ENCODE data around the gene ATP1A4. TPM values are rescaled to one million over a fixed set of nuclear protein-coding genes. Genes with fewer than 3 reads are reported as not detected.

The ATP1A4 gene
- total and polyA plus RNA-seq, 2 of the 8 experiments (the other 6 are each of a cell fraction or from before 2014, with no cell fraction given) = 0.48 to 0.61 TPM

- TF ChIP-seq FOSL1 (IDR thresholded peaks at IDR 0.05; ENCODE audit: insufficient read depth, low read depth, low read length) = no peak
- no peak for TF ChIP-seq BACH1 (IDR thresholded peaks at IDR 0.05; ENCODE audit: low read length)
- TF ChIP-seq RBBP5 (IDR thresholded peaks at IDR 0.05; ENCODE audit: borderline replicate concordance, low read depth, low read length) = no peak
- TF ChIP-seq ATF3 (IDR thresholded peaks at IDR 0.05; ENCODE audit: insufficient read depth, low read depth, low read length) = no peak
- no peak for TF ChIP-seq KDM4A (IDR thresholded peaks at IDR 0.05; ENCODE audit: low read depth, low read length, severe bottlenecking)
- no peak for TF ChIP-seq PHF8 (conservative IDR thresholded peaks at IDR 0.05; ENCODE audit: low read depth, low read length)
Measured at GRCh38 chr1:160162931-160163330, 11.5 kb downstream of the ATP1A4 start (continued).
